Lung (tissue), 12 donors: ENCODE results near the gene TFE3. TPM values are rescaled to one million over a fixed set of nuclear protein-coding genes. Genes with fewer than 3 reads are reported as not detected.

ENCODE experiments used
- ATAC-seq: fragments of 200-7000 bp; cut with Tn5 transposase; one replicate; pipeline ENCODE4 v1.9.1; 2020; ENCODE audit warnings: moderate number of reproducible peaks; ENCODE audit not compliant: insufficient read depth, low FRiP score
- DNase-seq, 3 donors: peaks; one replicate each; pipeline ENCODE4 v3.0.0-alpha.2; 2013 to 2017
- H3K27ac ChIP-seq, 2 donors: one replicate each; pipeline ENCODE4 v1.5.1; 2013; ENCODE audit warnings: mild to moderate bottlenecking in 2 of 2, moderate library complexity in 2 of 2, control low read depth in 1 of 2, inconsistent platforms in 1 of 2, low read depth in 1 of 2, low read length in 1 of 2
- H3K27me3 ChIP-seq, 3 donors: one replicate each; pipeline ENCODE4 v1.5.1; 2013; ENCODE audit warnings: low read length in 2 of 3; ENCODE audit not compliant: control insufficient read depth in 3 of 3, insufficient read depth in 3 of 3
- H3K36me3 ChIP-seq, 4 donors: one replicate each; pipeline ENCODE4 v1.5.1; 2013; ENCODE audit warnings: low read length in 4 of 4, mild to moderate bottlenecking in 1 of 4, moderate library complexity in 1 of 4; ENCODE audit not compliant: control insufficient read depth in 4 of 4, insufficient read depth in 4 of 4
- H3K4me1 ChIP-seq, 5 donors: one replicate each; pipeline ENCODE4 v1.5.1; 2013; ENCODE audit warnings: low read length in 5 of 5, mild to moderate bottlenecking in 2 of 5, moderate library complexity in 1 of 5; ENCODE audit not compliant: control insufficient read depth in 5 of 5, insufficient read depth in 5 of 5
- H3K4me3 ChIP-seq: one replicate; pipeline ENCODE4 v1.5.1; 2013; ENCODE audit warnings: mild to moderate bottlenecking, control low read depth, moderate library complexity
- H3K9ac ChIP-seq, 2 donors: one replicate each; pipeline ENCODE4 v1.5.1; 2013; ENCODE audit warnings: low read length in 2 of 2, control low read depth in 1 of 2; ENCODE audit not compliant: insufficient read depth in 1 of 2
- H3K9me3 ChIP-seq, 4 donors: one replicate each; pipeline ENCODE4 v1.5.1; 2013; ENCODE audit warnings: low read length in 3 of 4, mild to moderate bottlenecking in 1 of 4, moderate library complexity in 1 of 4; ENCODE audit not compliant: control insufficient read depth in 4 of 4, insufficient read depth in 3 of 4
- CTCF ChIP-seq: IDR thresholded peaks from 2 replicates; pipeline ENCODE4 v1.5.1; 2012; ENCODE audit warnings: mild to moderate bottlenecking; ENCODE audit errors: control extremely low read depth, extremely low read depth
- WGBS, 2 donors: extraction: QIAGEN DNeasy Blood & Tissue Kit; methylation state at CpG; one replicate each; pipeline ENCODE4 v1.1.7; 2013; 5-methylcytosine and 5-hydroxymethylcytosine counted together
- polyA plus RNA-seq, 2 donors: library from polyadenylated mRNA; stranded (reverse); fragments of 200-250 nt; gene quantifications; one replicate each; pipeline ENCODE4 v1.2.1, GENCODE V29; 2013
- total RNA-seq, 2 donors: library from RNA; depleted of rRNA in 1 of 2; stranded (reverse); fragments of >200 nt in 1 of 2; gene quantifications; one replicate each; pipeline ENCODE4 v1.2.1, GENCODE V29; 2014 to 2021
- donor health status: control.
- donor health status: control.
- donor health status: Bipolar disorder and iron deficiency.
- donor health status: healthy.
- donor health status: DM: yes; HTN: yes; CAD: no.

Gene TFE3
- total and polyA plus RNA-seq, 4 donors: 28.4 to 63.7 (median 42.7) TPM

GRCh38 chrX:49029876-49030275 is 13.3 kb downstream of the TFE3 start:
- Histone ChIP-seq H3K27ac (no peak overlapping the region), H3K9me3 (peaks cover 0 to 3% (median 0%) of the 10 kb centered on the region in 4 donors), H3K27me3 (no peaks in the 10 kb centered on the region), H3K36me3 (peaks cover 6 to 31% (median 17%) of the 10 kb centered on the region in 4 donors), H3K4me1 (no peaks in the 10 kb centered on the region), H3K9ac (no peak overlapping the region), H3K4me3 (no peak overlapping the region)
- WGBS, 2 donors: 90 to 100% methylated on average over 1 to 6 of the region's 6 CpGs
- no peak for TF ChIP-seq CTCF
- DNase-seq: no peak
- ATAC-seq: no peak

- no peak overlapping the region for H3K27ac ChIP-seq
- no peak for ATAC-seq
- 62 to 80% methylated on average over 7 of the region's 7 CpGs for WGBS, 2 donors
- no peak overlapping the region for H3K4me3 ChIP-seq
- peaks cover 0 to 6% (median 2%) of the 10 kb centered on the region in 4 donors for H3K36me3 ChIP-seq
- no peak for TF ChIP-seq CTCF
- H3K9ac ChIP-seq: no peak overlapping the region
- no peak for DNase-seq
- no peaks in the 10 kb centered on the region for H3K27me3 ChIP-seq
- H3K4me1 ChIP-seq: no peaks in the 10 kb centered on the region
- no peaks in the 10 kb centered on the region for H3K9me3 ChIP-seq
Observed at GRCh38 chrX:49019599-49020249, 23.4 kb downstream of the TFE3 start.

GRCh38 chrX:49019050-49019449 is 24.1 kb downstream of the TFE3 start:
- TF ChIP-seq CTCF: no peak
- H3K9ac ChIP-seq: no peak overlapping the region
- no peak for ATAC-seq

GRCh38 chrX:49003696-49004095 is 39.5 kb downstream of the TFE3 start:
- Histone ChIP-seq H3K4me3 (no peak overlapping the region), H3K9me3 (peaks cover 0 to 5% (median 0%) of the 10 kb centered on the region in 4 donors), H3K9ac (no peak overlapping the region), H3K4me1 (peaks cover 0 to 4% (median 0%) of the 10 kb centered on the region in 5 donors), H3K27ac (no peak overlapping the region), H3K36me3 (peaks cover 0 to 2% (median 0%) of the 10 kb centered on the region in 4 donors), H3K27me3 (no peaks in the 10 kb centered on the region)
- DNase-seq: no peak
- 82 to 95% methylated on average over 5 of the region's 5 CpGs for WGBS, 2 donors
- TF ChIP-seq CTCF: no peak
- no peak for ATAC-seq

More at GRCh38 chrX:49019050-49019449, 24.1 kb downstream of the TFE3 start:
- Histone ChIP-seq H3K27ac (no peak overlapping the region), H3K9me3 (no peaks in the 10 kb centered on the region), H3K4me3 (no peak overlapping the region), H3K36me3 (no peaks in the 10 kb centered on the region), H3K4me1 (no peaks in the 10 kb centered on the region), H3K27me3 (no peaks in the 10 kb centered on the region)
- 50 to 76% methylated on average over 1 to 2 of the region's 2 CpGs for WGBS, 2 donors
- no peak for DNase-seq
